ENCODE measurements around the gene ZNF655. TPM values are rescaled to one million over a fixed set of nuclear protein-coding genes. Genes with fewer than 3 reads are reported as not detected.

ZNF655 gene
- total and polyA plus RNA-seq, 2 of the 8 experiments (the other 6 are each of a cell fraction or from before 2014, with no cell fraction given), result 27.1 to 37.8 TPM

- H2AFZ ChIP-seq (ENCODE audit: low read length), result no peak overlapping the region
- DNase-seq (ENCODE audit: low read depth in 1 of 2, low spot score in 2 of 2), result no peak
- no peak overlapping the region for H4K8ac ChIP-seq (ENCODE audit: extremely low read depth, insufficient read depth, low read length)
- no peak overlapping the region for H2BK120ac ChIP-seq (replicated peaks; ENCODE audit: low read depth, low read length)
- peaks cover 0 to 7% (median 0%) of the 10 kb centered on the region in 4 experiments; a peak in 5 of 8 replicates for H3K36me3 ChIP-seq (ENCODE audit: control insufficient read depth in 2 of 4, insufficient read depth in 4 of 4, low read length in 3 of 4)
- peaks cover 2% of the 10 kb centered on the region for H3K79me1 ChIP-seq (ENCODE audit: low read depth, low read length)
- no peak overlapping the region for H3K4me2 ChIP-seq (ENCODE audit: insufficient read depth in 1 of 2, low read depth in 2 of 2, low read length in 2 of 2)
- no peak overlapping the region for H3K4ac ChIP-seq (replicated peaks; ENCODE audit: insufficient read length, low read depth, low read length)
- no peaks in the 10 kb centered on the region for H4K20me1 ChIP-seq (replicated peaks in 1 of 2; ENCODE audit: control insufficient read depth in 1 of 2, insufficient read depth in 2 of 2, low read length in 2 of 2)
- no peak overlapping the region for H2BK20ac ChIP-seq (ENCODE audit: low read length)
- H3K27ac ChIP-seq (ENCODE audit: low read depth, low read length), result no peak overlapping the region
- H3K4me1 ChIP-seq (replicated peaks in 1 of 4; ENCODE audit: control insufficient read depth in 3 of 4, insufficient read depth in 4 of 4, low read length in 3 of 4), result peaks cover 0 to 5% (median 0%) of the 10 kb centered on the region in 4 experiments; a peak in 5 of 7 replicates
- H3K79me2 ChIP-seq (ENCODE audit: control insufficient read depth in 1 of 2, insufficient read depth in 2 of 2, low read length in 2 of 2), result peaks cover 5 to 32% of the 10 kb centered on the region in 2 experiments
- no peak overlapping the region for H3K18ac ChIP-seq (ENCODE audit: extremely low read depth, low read length)
- H3K14ac ChIP-seq (ENCODE audit: insufficient read length), result no peak overlapping the region
- H3K9ac ChIP-seq (replicated peaks in 1 of 4; ENCODE audit: extremely low read depth in 1 of 4, low read depth in 3 of 4, low read length in 3 of 4), result no peak overlapping the region
- H2AK5ac ChIP-seq (ENCODE audit: low read depth, low read length), result no peak overlapping the region
- H4K91ac ChIP-seq (replicated peaks; ENCODE audit: insufficient read length, low read length), result no peak overlapping the region
- POLR2A ChIA-PET (ENCODE audit: partially characterized antibody), result interaction anchor here (1.7 kb wide), 1 partner anchor 147 kb away, joined by 3 read pairs; the partner anchor contains the start of genes BUD31 and PDAP1
- H4K5ac ChIP-seq (ENCODE audit: insufficient read length, low read depth, low read length), result no peak overlapping the region
- no peak overlapping the region for H3K56ac ChIP-seq (replicated peaks; ENCODE audit: insufficient read length, low read depth, low read length)
- 94% methylated on average over 2 of the region's 2 CpGs; no CpG with 5 or more reads in 1 of the 2 experiments for WGBS, 2 experiments (ENCODE audit: extremely low coverage in 1 of 2, insufficient coverage in 1 of 2, insufficient read length in 1 of 2, insufficient replicate concordance in 2 of 2, low coverage in 1 of 2, low lambda C conversion rate in 2 of 2, missing lambda C conversion rate in 1 of 2)
- no peak for FAIRE-seq
- H2BK15ac ChIP-seq (ENCODE audit: low read length), result no peak overlapping the region
- H3K4me3 ChIP-seq (ENCODE audit: extremely low read depth in 1 of 4, insufficient read depth in 2 of 4, low read depth in 3 of 4, low read length in 4 of 4), result no peak overlapping the region
- no peaks in the 10 kb centered on the region for H3K27me3 ChIP-seq (replicated peaks in 1 of 4; ENCODE audit: control insufficient read depth in 3 of 4, extremely low read depth in 1 of 4, insufficient read depth in 3 of 4, low read length in 3 of 4)
- H2BK12ac ChIP-seq (ENCODE audit: low read depth, low read length), result no peak overlapping the region
- no peak overlapping the region for H2BK5ac ChIP-seq (ENCODE audit: low read depth, low read length)
- peaks cover 5% of the 10 kb centered on the region for H3K23me2 ChIP-seq (ENCODE audit: low read depth, low read length)
- CTCF ChIA-PET (ENCODE audit: partially characterized antibody), result interaction anchor here (1.2 kb wide), 1 partner anchor 95 kb away, joined by 3 read pairs; no protein-coding TSS in a partner anchor
- H3K9me3 ChIP-seq (ENCODE audit: insufficient read depth in 2 of 2, low read depth in 1 of 2, low read length in 1 of 2), result no peaks in the 10 kb centered on the region
- no peak overlapping the region for H3K23ac ChIP-seq (ENCODE audit: insufficient read length)
- no peak for TF ChIP-seq RBBP5 (IDR thresholded peaks at IDR 0.05; ENCODE audit: borderline replicate concordance, low read depth, low read length)
- no peak for TF ChIP-seq SIRT6 (IDR thresholded peaks at IDR 0.05; ENCODE audit: low read length)
- no peak for TF ChIP-seq EZH2 (IDR thresholded peaks at IDR 0.05; ENCODE audit: low read depth, low read length, severe bottlenecking)
- TF ChIP-seq CHD2 (IDR thresholded peaks at IDR 0.05; ENCODE audit: low read length), result no peak
- TF ChIP-seq EGR1 (IDR thresholded peaks at IDR 0.05; ENCODE audit: borderline replicate concordance, low read depth, low read length), result no peak
- TF ChIP-seq RAD21 (IDR thresholded peaks at IDR 0.05 in 1 of 2, conservative IDR thresholded peaks at IDR 0.05 in 1 of 2; ENCODE audit: low read depth in 2 of 2, low read length in 2 of 2), result no peak
- TF ChIP-seq RXRA (IDR thresholded peaks at IDR 0.05; ENCODE audit: insufficient read depth, low read depth, low read length), result no peak
- TF ChIP-seq USF2 (IDR thresholded peaks at IDR 0.05; ENCODE audit: low read length), result no peak
- no peak for TF ChIP-seq CTBP2 (IDR thresholded peaks at IDR 0.05; ENCODE audit: borderline replicate concordance, insufficient read depth, insufficient read length, low read length)
- TF ChIP-seq CBX8 (IDR thresholded peaks at IDR 0.05; ENCODE audit: borderline replicate concordance, low read depth, low read length), result no peak
- TF ChIP-seq NRF1 (IDR thresholded peaks at IDR 0.05; ENCODE audit: low read depth, low read length), result no peak
- TF ChIP-seq CHD1 (IDR thresholded peaks at IDR 0.05; ENCODE audit: low read depth, low read length), result no peak
- TF ChIP-seq TEAD4 (IDR thresholded peaks at IDR 0.05; ENCODE audit: low read depth, low read length), result no peak
Measured at GRCh38 chr7:99554939-99555338, 3.5 kb upstream of the ZNF655 start.

Measured in H1 (cell line).